Stimulated activated CD8-positive, alpha-beta memory T cell treated with anti-CD3 and anti-CD28 coated beads, Interleukin-4, amount 100 ng/mL, for 4 hours (primary cell): ENCODE data around the gene MYG1.
"Not testable (repeated sequence)": the region's sequence is repeated elsewhere in the genome, so short reads cannot be mapped to it uniquely, and the experiment has no call there.

Experiments used
- DNase-seq, 2 donors: peaks; one replicate each; pipeline ENCODE4 v3.0.0-alpha.2; 2020; ENCODE audit warnings: low read depth in 2 of 2, low spot score in 1 of 2

MYG1 gene

GRCh38 chr12:53326460-53327185 is 27.1 kb downstream of the MYG1 start:
- no peak for DNase-seq

DNA sequence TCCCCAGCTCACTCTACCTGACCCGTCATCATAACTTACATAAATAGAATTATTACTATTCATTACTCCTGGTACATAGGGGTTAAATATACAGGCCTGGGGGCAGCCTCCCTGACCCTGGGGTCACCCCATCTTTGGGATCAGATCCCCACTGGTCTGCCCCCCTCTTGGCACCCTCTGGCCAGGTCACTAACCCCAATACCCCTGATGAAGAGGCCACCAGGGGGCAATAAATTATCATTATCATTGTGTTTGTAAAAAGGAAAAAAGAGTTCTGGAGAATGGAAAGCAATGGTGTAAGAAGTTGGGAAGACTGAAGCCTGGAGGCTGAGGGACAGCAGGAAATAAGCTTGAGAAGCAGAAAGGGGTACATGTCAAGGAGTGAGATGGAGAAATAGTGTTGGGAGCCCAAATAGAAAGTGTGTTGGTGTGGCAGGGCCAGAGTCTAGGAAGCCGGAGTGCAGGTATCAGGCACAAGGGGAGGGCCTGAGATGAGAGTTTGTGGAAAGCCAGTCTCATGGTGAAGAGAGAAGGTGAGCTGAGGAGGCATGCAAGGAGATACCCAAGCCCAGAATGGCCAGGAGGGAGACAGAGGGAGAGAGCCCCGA is 28.0 kb downstream of the MYG1 start:
- no peak for DNase-seq

- DNase-seq, result no peak
Measured at GRCh38 chr12:53328043-53328435, 28.5 kb downstream of the MYG1 start.

GRCh38 chr12:53330671-53331070 is 31.2 kb downstream of the MYG1 start:
- no peak for DNase-seq

GRCh38 chr12:53332339-53332738 is 32.8 kb downstream of the MYG1 start:
- DNase-seq, result not testable (repeated sequence)

DNA sequence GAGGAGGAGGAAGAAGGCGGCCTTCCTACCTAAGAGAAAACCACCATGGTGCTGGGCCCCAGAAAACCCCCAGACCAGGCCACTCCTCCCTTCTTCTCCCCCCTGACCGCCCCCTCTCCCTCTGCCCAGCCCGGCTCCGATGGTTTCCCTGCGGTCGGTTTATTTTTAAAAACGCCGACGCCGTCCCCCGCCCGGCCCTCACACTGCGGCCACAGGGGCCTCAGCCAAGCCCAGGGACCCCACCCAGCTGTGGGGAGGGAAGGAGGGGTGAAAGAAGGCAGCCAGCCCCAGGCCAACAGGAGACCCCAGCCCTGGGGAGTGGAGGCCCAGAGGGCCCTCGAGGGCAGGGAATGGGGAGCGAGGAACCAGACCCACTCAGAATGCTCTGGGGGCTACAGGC is 33.2 kb downstream of the MYG1 start:
- DNase-seq, result no peak

DNA sequence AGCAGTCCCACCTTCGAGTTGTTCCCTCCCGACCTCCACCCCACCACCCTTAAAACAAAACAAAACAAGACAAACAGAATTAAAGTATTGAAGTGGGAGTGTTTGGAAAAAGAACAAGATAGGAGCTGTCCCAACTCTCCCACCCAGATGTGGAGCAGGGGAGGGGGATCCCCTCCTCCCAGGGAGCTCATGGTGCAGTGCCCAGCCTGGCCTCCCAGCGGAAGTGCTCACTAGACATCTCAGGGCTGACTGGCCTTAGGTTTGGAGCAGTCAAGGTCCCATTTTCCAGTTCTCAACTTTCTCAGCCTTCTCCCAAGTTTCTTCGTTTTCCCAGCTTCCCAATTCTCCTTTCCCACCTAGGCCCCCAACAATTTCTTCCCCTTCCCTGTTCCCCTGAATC is 33.8 kb downstream of the MYG1 start:
- no peak for DNase-seq

DNA sequence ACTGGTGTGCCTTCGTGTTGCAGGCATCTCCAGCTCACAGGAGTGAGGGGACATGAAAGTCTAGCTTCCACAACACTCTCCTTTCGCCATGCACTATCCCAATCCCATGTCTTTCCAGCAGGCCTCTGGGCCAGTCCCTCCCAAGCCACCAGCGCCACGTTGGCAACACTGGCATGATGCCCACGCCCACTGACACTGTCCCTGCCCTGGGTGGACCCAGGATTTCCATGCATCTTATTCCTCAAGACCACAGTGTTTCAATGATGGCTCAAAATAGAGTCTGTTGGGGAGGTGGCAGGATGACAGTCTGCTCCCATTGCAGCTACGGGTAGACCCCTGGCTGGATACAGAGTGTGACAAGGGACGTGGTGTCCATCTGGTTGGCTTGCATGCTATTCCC is 34.4 kb downstream of the MYG1 start:
- DNase-seq, result no peak

DNA sequence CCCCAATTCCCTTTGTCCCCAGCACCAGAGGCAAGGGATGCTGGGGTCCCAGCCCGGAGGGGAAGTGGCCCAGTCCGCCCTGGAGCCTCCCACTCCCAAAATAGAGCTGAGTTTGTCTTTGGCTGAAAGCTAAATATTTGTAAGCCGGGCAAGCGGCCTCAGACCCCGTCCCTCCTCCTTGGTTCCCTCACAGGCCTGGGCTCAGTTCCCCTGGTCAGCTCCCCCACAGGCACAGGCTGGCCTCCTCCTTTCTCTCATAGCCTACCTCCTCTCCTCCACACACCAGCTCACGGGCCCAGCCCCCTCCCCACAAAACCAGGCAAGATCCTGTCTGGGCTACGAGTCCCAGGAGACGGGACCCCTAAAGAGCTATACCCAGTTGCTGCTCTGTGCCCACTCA is 35.3 kb downstream of the MYG1 start:
- DNase-seq, result no peak

GRCh38 chr12:53336181-53336681 is 36.7 kb downstream of the MYG1 start, which contains the start of gene SP7:
Gene SP7, minus strand, starts transcription at chr12:53336354. Its CDS starts 708 bp downstream, at chr12:53335646.
- no peak for DNase-seq

GRCh38 chr12:53338017-53338416 is 38.5 kb downstream of the MYG1 start:
- no peak for DNase-seq

DNA sequence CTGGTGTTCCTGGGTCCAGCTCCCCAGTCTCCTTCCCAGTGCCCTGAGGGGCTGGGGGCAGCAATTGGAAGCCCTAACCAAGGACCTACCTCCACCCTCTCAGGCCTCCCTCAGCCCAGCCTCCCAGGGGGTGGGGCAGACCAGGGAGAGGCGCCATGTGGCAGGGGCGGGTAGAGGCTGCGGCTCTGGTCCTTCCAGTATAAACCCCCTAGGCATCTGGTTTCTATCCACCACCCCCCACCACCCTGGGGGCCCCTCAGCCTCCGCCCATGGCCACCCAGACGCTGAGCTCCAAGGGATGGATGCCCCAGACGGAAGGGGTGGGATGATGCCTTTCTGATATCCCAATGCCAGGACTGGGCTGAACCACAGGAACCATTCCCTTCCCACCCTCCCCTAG is 39.4 kb downstream of the MYG1 start:
- DNase-seq, result no peak

- DNase-seq, result no peak
Measured at GRCh38 chr12:53340398-53340797, 40.9 kb downstream of the MYG1 start.

DNA sequence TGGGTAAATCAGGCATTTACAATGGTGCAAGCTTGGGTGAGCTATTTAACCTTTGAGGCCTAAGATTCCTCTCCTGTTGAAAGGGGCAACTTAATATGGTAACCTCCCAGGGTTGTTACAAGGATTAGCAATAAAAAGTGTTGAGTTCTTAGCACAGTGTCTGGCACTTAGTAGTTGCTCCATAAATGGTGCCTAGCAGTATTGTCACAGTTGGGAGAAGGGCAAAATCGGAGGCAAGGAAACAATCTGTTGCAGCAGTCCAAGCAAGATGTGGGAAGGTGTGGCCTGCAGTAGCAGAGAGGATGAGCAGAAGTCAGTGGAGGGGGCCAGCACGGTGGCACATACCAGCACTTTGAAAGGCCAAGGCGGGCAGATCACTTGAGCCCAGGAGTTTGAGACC is 44.0 kb downstream of the MYG1 start:
- no peak for DNase-seq

- no peak for DNase-seq
Measured at GRCh38 chr12:53343969-53344368, 44.5 kb downstream of the MYG1 start.

- no peak for DNase-seq
Measured at GRCh38 chr12:53344487-53344823, 45.0 kb downstream of the MYG1 start.

GRCh38 chr12:53344824-53345485 is 45.5 kb downstream of the MYG1 start:
- DNase-seq, result peak; percentile 46 to 48

DNA sequence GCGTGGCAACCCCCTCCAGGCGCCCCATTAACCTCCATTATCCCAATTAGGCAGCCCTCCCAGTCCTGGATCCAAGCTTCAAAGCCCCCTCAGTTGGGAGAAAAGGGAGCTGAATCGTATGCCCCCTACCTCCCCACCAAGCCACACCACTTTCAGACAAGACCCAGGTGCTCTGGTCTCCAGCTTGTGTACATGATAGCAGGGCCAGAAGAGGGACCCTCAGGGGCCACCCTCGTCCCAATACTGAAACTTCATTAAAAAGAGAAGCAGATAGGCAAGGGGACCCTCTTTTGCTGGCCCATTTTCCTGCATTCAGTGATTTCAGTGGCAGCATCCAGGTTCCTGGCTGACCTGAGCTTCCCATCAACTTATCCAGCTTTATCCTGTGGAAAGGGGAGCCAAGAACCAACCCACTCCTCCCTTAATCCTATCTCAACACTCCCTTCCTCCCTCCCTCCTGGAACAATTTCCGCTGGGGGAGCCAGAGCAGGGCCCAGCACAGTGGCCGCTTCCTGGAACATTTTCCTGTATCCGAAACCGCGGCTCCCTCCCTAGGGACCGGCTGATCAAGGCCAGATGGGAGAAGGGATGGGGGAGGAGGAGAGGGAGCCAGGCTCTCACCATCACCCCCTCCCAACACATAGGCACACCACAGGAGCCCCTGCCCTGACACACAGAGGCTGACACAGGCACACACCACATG is 46.1 kb downstream of the MYG1 start:
- no peak for DNase-seq

GRCh38 chr12:53346491-53346890 is 47.0 kb downstream of the MYG1 start:
- no peak for DNase-seq

DNA sequence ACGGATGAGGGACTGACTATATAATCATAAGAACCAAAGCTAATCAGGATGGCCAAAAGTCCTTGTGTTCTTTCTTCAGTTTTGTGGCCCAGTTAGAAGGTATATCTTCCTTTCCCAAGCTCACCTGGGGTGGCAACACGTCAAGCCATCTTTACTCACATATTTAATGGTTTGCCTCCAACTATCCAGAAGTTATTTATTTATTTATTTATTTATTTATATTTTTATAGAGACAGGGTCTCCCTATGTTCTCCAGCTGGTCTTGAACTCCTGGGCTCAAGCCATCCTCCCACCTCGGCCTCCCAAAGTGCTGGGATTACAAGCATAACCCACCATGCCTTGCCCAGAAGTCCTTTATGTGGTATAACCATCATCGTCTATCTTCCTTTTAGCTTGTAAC is 48.4 kb downstream of the MYG1 start:
- DNase-seq, result no peak

GRCh38 chr12:53352331-53353256 is 53.1 kb downstream of the MYG1 start:
- peak; percentile 56 to 76 for DNase-seq
